Superior temporal gyrus (tissue), 1 donor: ENCODE data around the gene SPHKAP.
"Not testable (repeated sequence)": the region's sequence is repeated elsewhere in the genome, so short reads cannot be mapped to it uniquely, and the experiment has no call there.

Source experiments
- DNase-seq: peaks from one replicate; pipeline ENCODE4 v3.0.0-alpha.2; 2016; ENCODE audit errors: extremely low spot score

Gene SPHKAP

GRCh38 chr2:228103379-228103778 lies 78.1 kb downstream of the SPHKAP start:
- no peak for DNase-seq

GRCh38 chr2:228102949-228103348 lies 78.5 kb downstream of the SPHKAP start:
- DNase-seq = no peak

GRCh38 chr2:228094377-228094921 lies 87.0 kb downstream of the SPHKAP start:
- DNase-seq = no peak

- no peak for DNase-seq
These were observed 89.4 kb downstream of the SPHKAP start for GRCh38 chr2:228092056-228092455.

DNA sequence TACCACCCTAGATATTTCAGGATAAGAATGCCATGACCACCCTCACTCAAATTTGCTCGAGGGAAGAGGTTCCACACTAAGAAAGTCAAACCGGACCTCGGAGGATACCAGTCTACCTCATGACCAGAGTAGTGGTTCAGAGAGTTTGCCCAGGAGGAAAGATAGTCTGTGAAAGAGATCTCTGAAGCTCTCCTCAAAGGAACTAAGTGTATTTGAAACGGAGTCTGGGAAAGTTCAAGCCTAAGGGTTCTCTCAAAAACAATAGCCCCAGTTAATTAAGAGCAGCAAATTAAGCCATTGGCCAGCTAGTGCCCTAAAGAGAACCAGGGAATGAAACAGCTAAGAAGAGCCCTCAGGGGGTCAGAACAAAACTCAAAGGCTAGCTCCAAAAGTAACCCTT lies 94.9 kb downstream of the SPHKAP start:
- no peak for DNase-seq

- no peak for DNase-seq
These were observed 96.8 kb downstream of the SPHKAP start for GRCh38 chr2:228084717-228085116.

- DNase-seq = no peak
These were observed 98.4 kb downstream of the SPHKAP start for GRCh38 chr2:228083131-228083530.

- DNase-seq = no peak
These were observed 98.9 kb downstream of the SPHKAP start for GRCh38 chr2:228082571-228082970.

DNA sequence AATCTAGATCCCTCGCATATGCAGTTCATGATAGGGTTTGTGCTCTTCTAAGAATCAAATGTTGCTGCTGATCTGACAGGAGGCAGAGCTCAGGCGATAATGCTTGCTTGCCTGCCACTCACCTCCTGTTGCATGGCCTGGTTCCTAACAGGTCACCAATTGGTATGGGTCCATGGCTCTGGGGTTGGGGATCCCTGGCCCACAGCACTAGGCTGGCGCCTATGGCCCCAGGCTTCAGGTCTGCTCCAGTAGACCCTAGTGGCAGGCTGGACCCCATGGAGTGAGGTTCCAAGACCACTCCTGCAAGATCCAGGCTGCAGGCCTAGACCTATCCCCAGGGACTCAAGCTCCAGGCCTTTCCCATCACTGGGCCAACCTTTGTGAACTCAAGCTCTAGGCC lies 102.3 kb downstream of the SPHKAP start:
- no peak for DNase-seq

DNA sequence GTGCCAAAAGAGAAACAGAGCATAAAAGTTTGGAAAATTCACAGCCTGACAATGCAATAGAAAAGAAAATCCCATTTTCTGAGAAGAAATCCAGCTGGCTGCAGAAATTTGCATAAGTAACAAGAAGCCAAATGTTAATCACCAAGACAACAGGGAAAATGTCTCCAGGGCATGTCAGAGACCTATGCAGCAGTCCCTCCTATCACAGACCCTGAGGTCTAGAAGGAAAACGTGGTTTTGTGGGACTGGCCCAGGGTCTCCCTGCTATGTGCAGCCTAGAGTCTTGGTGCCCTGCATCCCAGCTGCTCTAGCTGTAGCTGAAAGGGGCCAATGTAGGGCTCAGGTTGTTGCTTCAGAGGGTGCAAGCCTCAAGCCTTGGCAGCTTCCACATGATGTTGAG lies 104.8 kb downstream of the SPHKAP start:
- not testable (repeated sequence) for DNase-seq

GRCh38 chr2:228072669-228073068 lies 108.8 kb downstream of the SPHKAP start:
- no peak for DNase-seq

- DNase-seq = no peak
These were observed 114.2 kb downstream of the SPHKAP start for GRCh38 chr2:228067309-228067708.

DNA sequence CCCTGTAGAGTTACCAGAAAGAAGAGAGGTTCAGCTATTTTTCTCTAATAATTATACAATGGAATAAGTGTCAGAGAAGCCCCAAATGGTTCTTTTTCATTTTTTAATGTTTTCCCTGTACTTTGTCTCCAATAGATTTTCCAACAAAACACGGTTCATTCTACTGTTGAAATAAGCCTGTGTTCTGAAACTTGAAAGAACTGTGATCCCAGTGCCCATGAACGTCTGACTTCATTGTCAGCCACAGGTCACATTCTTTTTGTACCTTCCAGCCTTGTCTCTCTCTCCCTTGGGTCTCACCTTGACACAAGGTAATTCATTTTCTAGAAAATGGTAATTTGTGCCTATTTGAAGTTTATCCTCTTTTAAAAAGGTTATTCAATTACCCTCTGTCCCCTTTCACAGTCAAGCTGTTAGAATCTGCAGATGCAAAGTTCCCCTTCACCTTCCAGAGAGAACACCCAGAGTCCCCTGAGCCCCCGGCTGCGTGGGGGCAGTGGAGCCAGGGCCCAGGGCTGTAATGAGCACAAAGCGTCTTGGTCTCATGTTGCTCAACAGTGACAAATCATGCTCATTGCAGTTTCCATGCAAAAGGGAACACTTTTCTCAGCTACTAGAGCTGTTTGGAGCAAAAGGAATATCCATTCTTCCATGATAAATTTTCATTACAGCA lies 115.2 kb downstream of the SPHKAP start:
- no peak for DNase-seq

DNA sequence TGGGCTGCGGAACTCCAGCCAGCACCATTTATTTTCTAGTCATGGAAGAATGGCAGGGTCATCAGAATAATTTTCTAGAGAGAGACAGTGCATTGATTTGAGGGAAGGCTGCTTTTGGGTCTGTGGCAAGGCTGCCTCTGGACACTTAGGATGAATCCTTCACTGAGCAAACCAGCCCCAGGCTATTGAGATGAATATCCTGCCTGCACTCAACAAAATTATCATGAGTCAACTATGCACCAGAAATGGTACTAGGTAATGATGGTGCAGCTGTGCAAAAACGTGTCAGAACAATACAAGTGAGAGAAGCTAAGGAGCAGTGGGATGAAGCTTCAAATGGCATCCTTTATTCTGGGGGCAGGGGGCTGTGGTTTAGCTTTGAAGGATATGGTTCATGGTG lies 115.8 kb downstream of the SPHKAP start:
- DNase-seq = no peak

GRCh38 chr2:228064796-228065315 lies 116.6 kb downstream of the SPHKAP start:
- no peak for DNase-seq

GRCh38 chr2:228064024-228064423 lies 117.5 kb downstream of the SPHKAP start:
- no peak for DNase-seq

- DNase-seq = no peak
These were observed 117.9 kb downstream of the SPHKAP start for GRCh38 chr2:228063558-228063957.

- DNase-seq = peak; percentile 35
These were observed 121.8 kb downstream of the SPHKAP start for GRCh38 chr2:228059735-228060134.

DNA sequence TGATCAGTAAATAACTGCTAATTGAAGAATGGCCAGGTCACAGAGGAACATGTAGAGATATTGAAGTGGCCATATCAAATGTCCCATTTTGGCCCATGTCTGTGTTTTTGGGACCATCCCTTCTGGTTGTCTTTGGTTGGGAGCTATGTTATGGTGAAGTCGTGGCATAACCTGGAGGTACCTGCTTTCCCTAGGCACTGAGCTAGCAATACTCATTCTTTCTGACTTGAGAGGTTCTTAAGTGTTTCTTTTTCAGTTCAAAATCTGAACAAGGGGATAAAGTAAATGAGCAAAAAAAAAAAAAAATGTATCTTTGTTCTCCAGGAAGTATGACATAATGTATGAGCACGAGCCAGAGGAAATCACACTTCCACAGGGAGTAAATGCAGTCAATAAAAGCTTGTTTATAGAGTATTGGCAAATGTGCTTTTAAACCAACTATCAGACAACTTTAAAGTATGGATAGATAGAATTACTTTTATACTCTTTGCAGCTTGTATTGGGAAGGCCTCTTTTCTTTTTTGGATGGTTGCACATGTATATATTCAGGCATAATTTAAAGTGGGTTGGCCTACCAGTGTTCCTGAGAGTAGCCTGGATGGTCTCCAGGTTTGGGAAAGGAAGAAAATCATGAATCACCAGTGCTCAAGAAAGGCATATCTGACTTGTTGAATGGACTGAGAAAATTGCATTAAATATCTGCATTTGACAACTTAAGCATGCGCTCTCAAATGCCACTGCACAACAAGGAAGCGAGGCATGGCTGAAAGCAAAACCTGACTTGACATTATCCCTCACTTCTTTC lies 125.0 kb downstream of the SPHKAP start:
- peak; percentile 38 for DNase-seq

DNA sequence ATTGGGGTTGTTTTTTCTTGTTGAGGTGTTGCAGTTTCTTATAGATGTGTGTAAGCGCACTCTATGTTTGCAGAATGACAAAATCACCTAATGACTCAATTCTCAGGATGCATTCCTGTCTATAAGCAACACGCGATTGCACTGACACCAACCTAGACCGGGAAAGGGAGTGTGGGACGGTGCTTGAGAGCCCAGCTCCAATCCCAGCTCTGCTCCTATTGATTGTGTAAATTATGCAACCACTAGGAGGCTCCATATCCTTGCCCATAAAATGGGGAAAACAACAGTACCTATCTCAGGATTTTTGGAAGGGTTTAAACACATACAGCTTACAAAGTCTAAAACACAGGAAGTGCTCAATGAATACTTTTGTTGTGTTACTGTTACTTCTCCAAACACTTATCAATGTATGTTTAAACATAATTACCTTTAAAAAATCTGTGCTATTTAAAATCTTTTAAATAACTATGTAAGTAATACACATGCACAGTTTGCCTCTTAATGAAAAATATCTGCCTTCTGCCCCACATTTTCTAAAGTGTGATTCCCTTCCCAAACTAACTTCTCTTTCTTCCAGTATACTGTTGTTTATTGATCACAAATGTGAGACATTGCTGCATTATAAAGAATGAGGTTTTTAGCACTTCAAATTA lies 132.5 kb downstream of the SPHKAP start:
- peak; percentile 87 for DNase-seq

GRCh38 chr2:228040995-228041394 lies 140.5 kb downstream of the SPHKAP start:
- no peak for DNase-seq
